Body of pancreas (tissue), 4 donors: ENCODE measurements around the gene TCP10L. TPM values are rescaled to one million over a fixed set of nuclear protein-coding genes. Genes with fewer than 3 reads are reported as not detected.
"Not testable (repeated sequence)": the region's sequence is repeated elsewhere in the genome, so short reads cannot be mapped to it uniquely, and the experiment has no call there.

ENCODE experiments used
- ATAC-seq: fragments of 150-250 bp; one replicate; pipeline ENCODE4 v1.9.1; 2016
- DNase-seq, 4 donors: peaks; one replicate each; pipeline ENCODE4 v3.0.0-alpha.2; 2019
- H3K27ac ChIP-seq, 4 donors: fragments of 200-600 bp; sonication (generic); 1 replicate in 3 of 4; 2 replicates in 1 of 4; pipeline versions ENCODE4 v1.5.1 to v1.6.1; 2016 to 2019; ENCODE audit warnings: mild to moderate bottlenecking in 1 of 4, mixed read lengths in 1 of 4, moderate library complexity in 1 of 4
- H3K27me3 ChIP-seq, 2 donors: fragments of 200-600 bp; sonication (generic); one replicate each; pipeline ENCODE4 v1.6.0; 2016; ENCODE audit warnings: mild to moderate bottlenecking in 1 of 2
- H3K36me3 ChIP-seq, 2 donors: fragments of 200-600 bp; sonication (generic); replicated peaks in 1 of 2; 2 replicates each; pipeline ENCODE4 v1.5.1; 2016; ENCODE audit warnings: low read depth in 2 of 2; ENCODE audit not compliant: insufficient read depth in 1 of 2
- H3K4me1 ChIP-seq: fragments of 200-600 bp; sonication (generic); one replicate; pipeline ENCODE4 v1.6.0; 2016
- H3K4me3 ChIP-seq, 2 donors: fragments of 200-600 bp; sonication (generic); 1 replicate in 1 of 2; 2 replicates in 1 of 2; pipeline ENCODE4 v1.5.1; 2016 to 2019
- H3K9me3 ChIP-seq, 3 donors: fragments of 200-600 bp; sonication (generic); 1 replicate in 2 of 3; 2 replicates in 1 of 3; pipeline ENCODE4 v1.5.1; 2016
- POLR2A ChIP-seq, 3 donors: fragments of 450-650 bp; IDR thresholded peaks; one replicate each; pipeline ENCODE4 v1.6.1; 2016; ENCODE audit warnings: antibody characterized with exemption in 3 of 3, mild to moderate bottlenecking in 2 of 3
- WGBS, 2 donors: methylation state at CpG; one replicate each; pipeline ENCODE4 v1.1.5; 2017; 5-methylcytosine and 5-hydroxymethylcytosine counted together
- intact Hi-C: fragments of 100-400 bp; cut with DNase I; formaldehyde crosslinking; loops from one replicate; pipeline ENCODE4 v1.15.1; 2023
- total RNA-seq, 2 donors: library from RNA; depleted of rRNA; stranded (reverse); fragments of >200 nt; gene quantifications; one replicate each; pipeline ENCODE4 v1.1.0, GENCODE V29; 2016
- TF ChIP-seq, protein P1 (sequence below), 7 experiments: fragments of 450-650 bp in 4 of 7; fragments of 200-600 bp in 3 of 7; sonication (generic) in 3 of 7; IDR thresholded peaks; one replicate each; pipeline ENCODE4 v1.5.1; 2016 to 2019; ENCODE audit warnings: antibody characterized with exemption in 7 of 7

TCP10L gene
- total RNA-seq, 2 donors from 2014 or later, result 0.26 TPM; not detected in 1

DNA sequence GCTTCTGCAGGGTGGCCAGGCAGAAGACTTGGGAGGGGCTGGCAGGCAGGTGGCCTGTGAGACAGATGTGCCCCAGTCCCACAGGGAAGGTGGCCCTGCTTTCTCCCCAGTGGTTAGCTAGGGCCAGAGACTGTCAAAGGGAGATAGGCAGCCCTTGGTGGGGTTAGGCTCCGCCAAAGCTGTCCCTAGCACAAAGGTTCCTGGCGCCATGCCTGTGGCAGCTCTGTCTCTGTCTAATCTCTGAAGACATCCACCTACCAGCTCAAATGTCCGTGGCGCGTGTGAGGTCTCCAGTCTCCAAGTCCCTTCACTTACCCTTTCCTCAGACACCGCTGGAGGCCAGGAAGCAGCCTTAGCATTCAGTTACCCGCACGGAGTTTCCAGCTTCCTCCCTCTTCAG is 17.7 kb downstream of the TCP10L start:
- Histone ChIP-seq H3K27me3 (no peaks in the 10 kb centered on the region), H3K27ac (no peak overlapping the region), H3K9me3 (no peaks in the 10 kb centered on the region), H3K4me1 (peaks cover 12% of the 10 kb centered on the region), H3K36me3 (no peaks in the 10 kb centered on the region), H3K4me3 (no peak overlapping the region)
- TF ChIP-seq, protein P1, sequence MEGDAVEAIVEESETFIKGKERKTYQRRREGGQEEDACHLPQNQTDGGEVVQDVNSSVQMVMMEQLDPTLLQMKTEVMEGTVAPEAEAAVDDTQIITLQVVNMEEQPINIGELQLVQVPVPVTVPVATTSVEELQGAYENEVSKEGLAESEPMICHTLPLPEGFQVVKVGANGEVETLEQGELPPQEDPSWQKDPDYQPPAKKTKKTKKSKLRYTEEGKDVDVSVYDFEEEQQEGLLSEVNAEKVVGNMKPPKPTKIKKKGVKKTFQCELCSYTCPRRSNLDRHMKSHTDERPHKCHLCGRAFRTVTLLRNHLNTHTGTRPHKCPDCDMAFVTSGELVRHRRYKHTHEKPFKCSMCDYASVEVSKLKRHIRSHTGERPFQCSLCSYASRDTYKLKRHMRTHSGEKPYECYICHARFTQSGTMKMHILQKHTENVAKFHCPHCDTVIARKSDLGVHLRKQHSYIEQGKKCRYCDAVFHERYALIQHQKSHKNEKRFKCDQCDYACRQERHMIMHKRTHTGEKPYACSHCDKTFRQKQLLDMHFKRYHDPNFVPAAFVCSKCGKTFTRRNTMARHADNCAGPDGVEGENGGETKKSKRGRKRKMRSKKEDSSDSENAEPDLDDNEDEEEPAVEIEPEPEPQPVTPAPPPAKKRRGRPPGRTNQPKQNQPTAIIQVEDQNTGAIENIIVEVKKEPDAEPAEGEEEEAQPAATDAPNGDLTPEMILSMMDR (IDR thresholded peaks at IDR 0.05), result no peak
- no peak for TF ChIP-seq POLR2A (IDR thresholded peaks at IDR 0.05)
- WGBS, 2 donors, result 89 to 92% methylated on average over 8 of the region's 8 CpGs
- ATAC-seq, result no peak
- intact Hi-C loops, result no loop called here
- no peak for DNase-seq

DNA sequence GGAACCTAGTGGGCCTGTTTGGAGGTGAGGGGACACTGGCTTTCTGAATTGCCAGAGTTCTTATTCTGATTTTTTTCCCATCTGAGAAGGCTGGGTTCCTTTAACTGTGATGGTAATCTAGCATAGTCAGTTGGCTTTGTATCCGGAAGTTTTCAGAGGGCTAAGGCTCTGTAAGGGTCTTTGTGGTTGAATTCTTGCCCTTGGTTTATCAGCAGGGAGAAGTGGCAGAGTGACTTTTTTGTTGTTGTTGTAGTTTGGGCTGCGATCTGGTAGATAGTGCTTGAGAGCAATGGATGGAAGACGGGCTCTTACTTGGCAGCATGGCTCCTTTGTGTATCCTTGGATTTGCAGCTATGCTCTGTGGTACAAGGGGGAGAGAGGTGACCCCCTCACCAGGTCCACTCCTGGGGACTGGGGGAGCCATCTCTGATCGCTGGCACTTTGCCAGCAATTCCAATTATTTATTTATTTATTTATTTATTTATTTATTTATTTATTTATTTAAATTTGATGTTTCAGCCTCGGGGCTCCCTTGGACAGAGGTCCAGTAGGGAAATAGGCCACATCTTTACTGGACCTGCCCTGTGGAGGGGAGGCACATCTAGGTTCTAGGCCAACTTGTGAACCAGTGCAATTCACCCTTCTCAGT is 18.5 kb downstream of the TCP10L start:
- Histone ChIP-seq H3K36me3 (no peaks in the 10 kb centered on the region), H3K27me3 (no peaks in the 10 kb centered on the region), H3K27ac (no peak overlapping the region), H3K9me3 (no peaks in the 10 kb centered on the region), H3K4me1 (peaks cover 12% of the 10 kb centered on the region), H3K4me3 (no peak overlapping the region)
- intact Hi-C loops, result no loop called here
- ATAC-seq (no peak), DNase-seq (no peak)
- 78% methylated on average over 5 of the region's 5 CpGs for WGBS, 2 donors
- TF ChIP-seq, protein P1 (IDR thresholded peaks at IDR 0.05), result no peak
- TF ChIP-seq POLR2A (IDR thresholded peaks at IDR 0.05), result no peak

- 93 to 96% methylated on average over 2 of the region's 2 CpGs for WGBS, 2 donors
- peaks cover 12% of the 10 kb centered on the region for H3K4me1 ChIP-seq
- no peak for ATAC-seq
- intact Hi-C loops, result no loop called here
- no peak for TF ChIP-seq POLR2A (IDR thresholded peaks at IDR 0.05)
- TF ChIP-seq, protein P1 (IDR thresholded peaks at IDR 0.05), result no peak
- H3K36me3 ChIP-seq, result no peaks in the 10 kb centered on the region
- H3K27me3 ChIP-seq, result no peaks in the 10 kb centered on the region
- no peaks in the 10 kb centered on the region for H3K9me3 ChIP-seq
- no peak for DNase-seq
- no peak overlapping the region for H3K27ac ChIP-seq
- H3K4me3 ChIP-seq, result no peak overlapping the region
These were observed 19.4 kb downstream of the TCP10L start for GRCh38 chr21:32565856-32566465.

DNA sequence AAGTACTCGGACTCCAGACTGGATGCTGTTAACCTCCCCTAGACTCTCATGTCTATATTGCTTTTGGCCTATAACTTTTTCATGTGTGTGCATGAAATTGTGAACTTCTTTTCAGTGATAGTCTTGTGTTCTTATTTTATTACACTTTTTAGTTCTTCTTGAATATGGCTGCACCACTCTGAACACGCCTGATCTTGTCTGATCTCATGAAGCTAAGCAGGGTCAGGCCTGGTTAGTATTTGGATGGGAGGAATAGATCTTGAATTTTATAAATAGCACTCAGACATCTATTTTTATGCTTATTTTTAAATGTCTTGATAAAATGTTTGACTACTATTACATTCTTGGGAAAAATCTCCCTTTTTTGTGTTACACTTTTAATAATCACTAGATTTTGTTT is 22.4 kb downstream of the TCP10L start:
- H3K4me1 ChIP-seq, result no peaks in the 10 kb centered on the region
- no peaks in the 10 kb centered on the region for H3K36me3 ChIP-seq
- H3K9me3 ChIP-seq, result no peaks in the 10 kb centered on the region
- no peak for TF ChIP-seq POLR2A (IDR thresholded peaks at IDR 0.05)
- TF ChIP-seq, protein P1 (IDR thresholded peaks at IDR 0.05), result no peak
- ATAC-seq (no peak), DNase-seq (no peak)
- WGBS, 2 donors, result 92 to 95% methylated on average over 2 of the region's 2 CpGs
- H3K27me3 ChIP-seq, result no peaks in the 10 kb centered on the region
- H3K27ac ChIP-seq, result no peak overlapping the region
- H3K4me3 ChIP-seq, result no peak overlapping the region
- intact Hi-C loops, result no loop called here

GRCh38 chr21:32562426-32562825 is 22.9 kb downstream of the TCP10L start:
- ATAC-seq, result no peak
- TF ChIP-seq, protein P1 (IDR thresholded peaks at IDR 0.05), result peak in 2 of 7 experiments; percentile 28 to 31
- TF ChIP-seq POLR2A (IDR thresholded peaks at IDR 0.05), result no peak
- DNase-seq, result peak in 2 of 4 donors; percentile 20 to 28
- 61 to 62% methylated on average over 5 of the region's 5 CpGs for whole genome bisulfite sequencing, 2 donors
- no peaks in the 10 kb centered on the region for H3K36me3 ChIP-seq
- no peaks in the 10 kb centered on the region for H3K27me3 ChIP-seq
- no peak overlapping the region for H3K27ac ChIP-seq
- intact Hi-C loops, result no loop called here
- no peaks in the 10 kb centered on the region for H3K4me1 ChIP-seq
- H3K4me3 ChIP-seq, result no peak overlapping the region
- H3K9me3 ChIP-seq, result no peaks in the 10 kb centered on the region

DNA sequence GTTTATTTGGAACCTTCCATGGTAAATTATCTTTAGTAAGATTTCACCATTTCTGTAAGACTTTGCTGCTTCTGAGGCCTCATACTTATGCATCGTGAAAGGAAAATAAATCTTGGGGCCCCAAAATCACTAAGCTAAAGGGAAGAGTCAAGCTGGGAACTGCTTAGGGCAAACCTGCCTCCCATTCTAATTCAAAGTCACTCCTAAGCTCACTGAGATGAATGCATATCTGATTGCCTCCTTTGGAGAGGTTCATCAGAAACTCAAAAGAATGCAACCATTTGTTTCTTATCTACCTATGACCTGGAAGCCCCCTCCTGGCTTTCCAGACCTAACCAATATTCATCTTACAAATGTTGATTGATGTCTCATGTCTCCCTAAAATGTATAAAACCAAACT is 23.8 kb downstream of the TCP10L start:
- ATAC-seq, H3K4me3 ChIP-seq, H3K27me3 ChIP-seq, intact Hi-C loops, H3K36me3 ChIP-seq, H3K9me3 ChIP-seq, H3K27ac ChIP-seq, H3K4me1 ChIP-seq, DNase-seq: not testable (repeated sequence)
- 86% methylated on average over 1 of the region's 1 CpG for WGBS, 2 donors
